IPS-NIHi7 (cell line): ENCODE measurements around the gene MARCHF2.
"Not testable (repeated sequence)": the region's sequence is repeated elsewhere in the genome, so short reads cannot be mapped to it uniquely, and the experiment has no call there.

Experiments used
- DNase-seq: peaks from one replicate; pipeline ENCODE4 v3.0.0; 2012; ENCODE audit warnings: mixed read lengths; ENCODE audit errors: extremely low spot score

MARCHF2 gene, protein sequence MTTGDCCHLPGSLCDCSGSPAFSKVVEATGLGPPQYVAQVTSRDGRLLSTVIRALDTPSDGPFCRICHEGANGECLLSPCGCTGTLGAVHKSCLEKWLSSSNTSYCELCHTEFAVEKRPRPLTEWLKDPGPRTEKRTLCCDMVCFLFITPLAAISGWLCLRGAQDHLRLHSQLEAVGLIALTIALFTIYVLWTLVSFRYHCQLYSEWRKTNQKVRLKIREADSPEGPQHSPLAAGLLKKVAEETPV

GRCh38 chr19:8412783-8413628, at the start of gene MARCHF2:
Gene MARCHF2, plus strand, starts transcription at chr19:8413305. Its CDS starts 8,536 bp downstream, at chr19:8421841.
- peak; percentile 99 for DNase-seq

- DNase-seq = peak; percentile 84
These were observed 49.0 kb upstream of the MARCHF2 start, which contains the start of gene ANGPTL4 for GRCh38 chr19:8363803-8364771. Gene ANGPTL4, plus strand, starts transcription at chr19:8364155. Its CDS starts 167 bp downstream, at chr19:8364322.

- peak; percentile 8 for DNase-seq
These were observed 47.0 kb upstream of the MARCHF2 start for GRCh38 chr19:8366121-8366581.

DNA sequence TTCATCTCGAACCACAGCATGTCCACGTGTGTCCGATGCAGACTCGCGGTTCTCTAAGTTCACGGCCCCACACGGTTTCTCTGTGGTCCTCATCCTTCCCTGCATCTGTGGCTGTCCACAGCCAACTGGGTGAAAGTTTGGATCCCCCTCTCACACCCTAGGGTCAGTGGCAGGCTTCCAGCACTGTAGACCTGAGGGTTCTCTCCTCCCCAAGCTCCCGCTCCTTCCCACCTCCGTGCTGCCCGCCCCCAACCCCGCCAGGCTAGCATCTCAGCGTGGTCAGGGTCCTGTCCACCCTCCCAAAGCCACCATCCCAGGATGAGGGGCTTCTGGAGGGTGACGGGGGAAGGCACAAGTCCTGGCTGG, 46.2 kb upstream of the MARCHF2 start:
- DNase-seq = no peak

- peak; percentile 87 for DNase-seq
These were observed 45.6 kb upstream of the MARCHF2 start for GRCh38 chr19:8367327-8368001.

GRCh38 chr19:8370176-8371010, 42.7 kb upstream of the MARCHF2 start:
- DNase-seq = no peak

- no peak for DNase-seq
These were observed 41.9 kb upstream of the MARCHF2 start for GRCh38 chr19:8371011-8371804.

DNA sequence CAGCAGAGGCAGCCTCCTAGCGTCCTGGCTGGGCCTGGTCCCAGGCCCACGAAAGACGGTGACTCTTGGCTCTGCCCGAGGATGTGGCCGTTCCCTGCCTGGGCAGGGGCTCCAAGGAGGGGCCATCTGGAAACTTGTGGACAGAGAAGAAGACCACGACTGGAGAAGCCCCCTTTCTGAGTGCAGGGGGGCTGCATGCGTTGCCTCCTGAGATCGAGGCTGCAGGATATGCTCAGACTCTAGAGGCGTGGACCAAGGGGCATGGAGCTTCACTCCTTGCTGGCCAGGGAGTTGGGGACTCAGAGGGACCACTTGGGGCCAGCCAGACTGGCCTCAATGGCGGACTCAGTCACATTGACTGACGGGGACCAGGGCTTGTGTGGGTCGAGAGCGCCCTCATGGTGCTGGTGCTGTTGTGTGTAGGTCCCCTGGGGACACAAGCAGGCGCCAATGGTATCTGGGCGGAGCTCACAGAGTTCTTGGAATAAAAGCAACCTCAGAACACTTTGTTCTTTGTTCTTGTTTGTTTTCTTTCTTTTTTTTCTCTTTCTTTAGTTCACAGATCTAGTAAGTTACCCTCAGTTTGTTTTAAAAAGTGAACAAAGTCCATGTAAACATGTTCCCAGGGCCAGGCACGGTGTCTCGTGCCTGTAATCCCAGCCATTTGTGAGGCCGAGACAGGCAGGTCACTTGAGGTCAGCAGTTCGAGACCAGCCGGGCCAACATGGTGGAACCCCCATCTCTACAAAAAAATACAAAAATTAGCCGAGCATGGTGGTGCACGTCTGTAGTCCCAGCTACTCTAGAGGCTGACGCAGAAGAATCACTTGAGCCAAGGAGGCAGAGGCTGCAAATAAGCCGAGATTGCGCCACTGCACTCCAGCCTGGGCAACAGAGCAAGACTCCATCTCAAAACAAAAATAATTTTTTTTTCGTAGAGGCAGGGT, 39.0 kb upstream of the MARCHF2 start:
- peak; percentile 34 for DNase-seq

GRCh38 chr19:8375766-8376165, 37.3 kb upstream of the MARCHF2 start:
- not testable (repeated sequence) for DNase-seq

GRCh38 chr19:8376373-8376974, 36.6 kb upstream of the MARCHF2 start:
- not testable (repeated sequence) for DNase-seq

DNA sequence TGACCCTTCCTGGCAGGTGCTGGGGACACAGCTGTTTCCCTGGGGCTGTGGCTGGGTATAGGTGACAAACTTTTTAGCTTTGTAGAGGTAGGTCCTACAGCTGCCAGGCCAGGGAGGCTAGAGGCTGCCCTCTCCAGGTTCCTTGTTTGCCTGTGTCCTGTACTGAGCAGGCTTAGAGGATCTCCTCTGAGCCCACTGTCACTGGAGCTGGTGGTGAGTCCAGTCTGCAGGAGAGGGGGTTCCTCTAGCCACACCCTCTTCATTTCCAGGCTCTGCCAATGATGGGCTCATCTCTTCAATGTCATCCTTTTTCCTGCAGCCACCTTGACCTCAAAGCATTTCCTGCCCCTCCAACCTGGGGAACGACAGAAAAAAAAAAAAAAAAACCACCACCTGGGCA, 35.5 kb upstream of the MARCHF2 start:
- no peak for DNase-seq

- DNase-seq = not testable (repeated sequence)
These were observed 33.8 kb upstream of the MARCHF2 start for GRCh38 chr19:8379156-8379891.

DNA sequence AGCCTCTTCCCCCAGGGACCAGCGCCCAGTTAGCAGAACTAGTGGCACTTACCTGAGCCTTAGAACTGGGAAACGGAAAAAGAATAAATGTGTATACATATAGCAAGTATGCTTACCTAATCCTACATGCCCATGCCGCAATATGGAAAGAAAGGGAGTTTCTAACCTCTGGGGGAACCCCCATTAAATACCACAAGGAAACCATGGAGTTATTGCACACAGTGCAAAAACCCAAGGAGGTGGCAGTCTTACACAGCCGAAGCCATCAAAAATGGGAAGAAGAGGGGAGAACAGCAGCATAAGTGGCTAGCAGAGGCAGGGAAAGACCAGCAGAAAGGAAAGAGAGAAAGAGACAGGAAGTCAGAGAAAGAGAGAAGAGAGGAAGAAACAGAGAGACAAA, 28.5 kb upstream of the MARCHF2 start:
- not testable (repeated sequence) for DNase-seq

GRCh38 chr19:8385103-8385502, 28.0 kb upstream of the MARCHF2 start:
- not testable (repeated sequence) for DNase-seq

DNA sequence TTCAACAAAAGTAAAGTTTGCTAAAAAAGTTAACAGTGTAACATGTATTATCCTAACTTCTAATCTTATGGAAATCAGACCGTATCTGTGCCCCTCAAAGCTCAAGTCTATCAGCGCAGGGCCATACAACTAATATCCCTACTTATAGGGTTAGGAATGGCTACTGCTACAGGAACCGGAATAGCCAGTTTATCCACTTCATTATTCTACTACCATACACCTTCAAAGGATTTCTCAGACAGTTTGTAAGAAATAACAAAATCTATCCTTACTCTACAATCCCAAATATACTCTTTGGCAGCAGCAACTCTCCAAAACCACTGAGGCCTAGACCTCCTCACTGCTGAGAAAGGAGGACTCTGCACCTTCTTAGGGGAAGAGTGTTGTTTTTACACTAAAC, 27.5 kb upstream of the MARCHF2 start:
- not testable (repeated sequence) for DNase-seq

DNA sequence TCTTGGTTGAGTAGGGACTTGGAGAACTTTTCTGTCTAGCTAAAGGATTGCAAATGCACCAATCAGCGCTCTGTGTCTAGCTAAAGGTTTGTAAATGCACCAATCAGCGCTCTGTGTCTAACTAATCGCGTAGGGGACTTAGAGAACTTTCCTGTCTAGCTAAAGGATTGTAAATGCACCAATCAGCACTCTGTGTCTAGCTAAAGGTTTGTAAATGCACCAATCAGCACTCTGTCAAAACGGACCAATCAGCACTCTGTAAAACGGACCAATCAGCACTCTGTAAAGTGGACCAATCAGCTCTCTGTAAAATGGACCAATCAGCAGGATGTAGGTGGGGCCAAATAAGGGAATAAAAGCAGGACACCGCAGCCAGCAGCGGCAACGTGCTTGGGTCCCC, 26.7 kb upstream of the MARCHF2 start:
- not testable (repeated sequence) for DNase-seq

DNA sequence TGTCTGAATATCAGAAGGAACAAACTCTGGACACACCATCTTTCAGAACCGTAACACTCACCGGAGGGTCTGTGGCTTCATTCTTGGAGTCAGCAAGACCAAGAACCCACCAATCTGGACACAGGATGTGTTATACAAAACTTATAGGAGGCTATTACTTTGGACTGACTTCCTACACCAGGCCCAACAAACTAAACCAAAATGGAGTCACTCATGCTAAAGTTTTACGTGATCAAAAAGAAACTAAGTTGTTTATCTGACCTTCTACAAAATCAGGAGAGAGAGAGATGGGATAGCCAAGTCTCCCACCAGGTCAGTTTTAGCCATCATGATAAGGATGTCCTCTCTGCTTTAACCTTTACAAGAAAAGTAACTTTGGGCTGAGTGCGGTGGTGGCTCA, 26.1 kb upstream of the MARCHF2 start:
- no peak for DNase-seq
